HepG2 (cell line): Measurements from ENCODE around the gene CALD1. TPM values are rescaled to one million over a fixed set of nuclear protein-coding genes. Genes with fewer than 3 reads are reported as not detected.

Experiments
- ARHGAP35 ChIP-seq: sonication (generic); formaldehyde crosslinking; IDR thresholded peaks from 2 replicates; pipeline ENCODE4 v1.9.0; 2022; ENCODE audit warnings: mild to moderate bottlenecking, inconsistent platforms, moderate library complexity, missing genetic modification reagents, borderline replicate concordance
- ARID2 ChIP-seq: sonication (generic); formaldehyde crosslinking; IDR thresholded peaks from 2 replicates; pipeline ENCODE4 v1.8.1; 2022; ENCODE audit warnings: mild to moderate bottlenecking, missing genetic modification reagents, borderline replicate concordance
- HMG20B ChIP-seq: conservative IDR thresholded peaks from 2 replicates; pipeline ENCODE4 v1.6.1; 2016; ENCODE audit warnings: missing genetic modification reagents, missing compliant biosample characterization
- JDP2 ChIP-seq: sonication (generic); formaldehyde crosslinking; IDR thresholded peaks from 2 replicates; pipeline ENCODE4 v1.8.1; 2022; ENCODE audit warnings: missing genetic modification reagents, borderline replicate concordance
- MLXIP ChIP-seq: sonication (generic); formaldehyde crosslinking; IDR thresholded peaks from 2 replicates; pipeline ENCODE4 v1.9.0; 2021; ENCODE audit warnings: missing genetic modification reagents, borderline replicate concordance
- MTERF4 ChIP-seq: sonication (generic); formaldehyde crosslinking; IDR thresholded peaks from 2 replicates; pipeline ENCODE4 v1.8.0; 2023; ENCODE audit warnings: mild to moderate bottlenecking, missing genetic modification reagents
- PPARG ChIP-seq: conservative IDR thresholded peaks from 2 replicates; pipeline ENCODE4 v1.6.1; 2016; ENCODE audit warnings: missing biosample characterization, missing genetic modification reagents
- RARA ChIP-seq: IDR thresholded peaks from 2 replicates; pipeline ENCODE4 v1.6.1; 2016; ENCODE audit warnings: missing genetic modification reagents, missing compliant biosample characterization
- SETDB1 ChIP-seq: sonication (generic); formaldehyde crosslinking; IDR thresholded peaks from 2 replicates; pipeline ENCODE4 v1.5.1; 2020; ENCODE audit warnings: missing genetic modification reagents, mild to moderate bottlenecking, borderline replicate concordance
- SP5 ChIP-seq: IDR thresholded peaks from 2 replicates; pipeline ENCODE4 v1.6.1; 2016; ENCODE audit warnings: low read depth, borderline replicate concordance
- SRSF1 ChIP-seq: fragments of 200-400 bp; formaldehyde crosslinking; optimal IDR thresholded peaks from 2 replicates; pipeline ENCODE3; 2017; ENCODE audit warnings: mild to moderate bottlenecking, low read depth, low read length, moderate library complexity
- TCF12 ChIP-seq, 2 experiments: fragments of 450-650 bp in 1 of 2; sonication (generic) in 1 of 2; formaldehyde crosslinking in 1 of 2; IDR thresholded peaks; 2 replicates each; pipeline versions ENCODE4 v1.6.1 to v1.8.0; 2017 to 2022; ENCODE audit warnings: antibody characterized with exemption in 1 of 2, mild to moderate bottlenecking in 1 of 2, missing genetic modification reagents in 1 of 2, moderate library complexity in 1 of 2
- TFE3 ChIP-seq: IDR thresholded peaks from 2 replicates; pipeline ENCODE4 v1.6.1; 2016
- TSC22D2 ChIP-seq: sonication (generic); formaldehyde crosslinking; IDR thresholded peaks from 2 replicates; pipeline ENCODE4 v1.5.1; 2020; ENCODE audit warnings: missing genetic modification reagents, mild to moderate bottlenecking, borderline replicate concordance
- ZBTB4 ChIP-seq: sonication (generic); formaldehyde crosslinking; IDR thresholded peaks from 2 replicates; pipeline ENCODE4 v1.4.0; 2020; ENCODE audit warnings: missing genetic modification reagents, mild to moderate bottlenecking, borderline replicate concordance
- ZEB1 ChIP-seq: IDR thresholded peaks from 2 replicates; pipeline ENCODE4 v1.6.1; 2012; ENCODE audit warnings: mild to moderate bottlenecking, low read depth, inconsistent platforms; ENCODE audit not compliant: insufficient replicate concordance
- ZNF234 ChIP-seq: sonication (generic); formaldehyde crosslinking; conservative IDR thresholded peaks from 2 replicates; pipeline ENCODE4 v1.5.1; 2020; ENCODE audit warnings: mild to moderate bottlenecking, missing genetic modification reagents
- ZNF335 ChIP-seq: sonication (generic); formaldehyde crosslinking; IDR thresholded peaks from 2 replicates; pipeline ENCODE4 v1.4.0; 2020; ENCODE audit warnings: missing genetic modification reagents
- ZNF850 ChIP-seq: sonication (generic); formaldehyde crosslinking; conservative IDR thresholded peaks from 2 replicates; pipeline ENCODE4 v1.9.0; 2021; ENCODE audit warnings: mild to moderate bottlenecking, missing genetic modification reagents
- polyA plus RNA-seq, 8 experiments: library from polyadenylated mRNA; depleted of rRNA in 3 of 8; stranded (reverse) in 7 of 8; unstranded in 1 of 8; fragments of >200 nt; fragmentation: Illumina TruSeq in 4 of 8; extraction: Trizol in 4 of 8; gene quantifications; 2 replicates each; pipeline versions ENCODE4 v1.2.1 to v1.2.3, GENCODE V29; 2011 to 2016; ENCODE audit warnings: low read depth in 4 of 8, missing spikeins in 1 of 8, mixed read lengths in 1 of 8; ENCODE audit not compliant: insufficient read depth in 1 of 8
- total RNA-seq, 5 experiments: library from RNA; depleted of rRNA; stranded (reverse); fragments of >200 nt; fragmentation: Illumina TruSeq; extraction: Trizol; gene quantifications; 2 replicates each; pipeline ENCODE4 v1.2.3, GENCODE V29; 2016; ENCODE audit warnings: low read depth in 1 of 5

CALD1 gene
- total and polyA plus RNA-seq, 2 of the 13 experiments (the other 11 are each of a cell fraction or from before 2014, with no cell fraction given) = 53.0 to 112 TPM

- TF ChIP-seq HMG20B (CRISPR knock-in tag) = peak; percentile 91
- TF ChIP-seq ZNF850 (CRISPR knock-in tag) = no peak
- TF ChIP-seq ZBTB4 = no peak
- TF ChIP-seq TCF12 (IDR thresholded peaks at IDR 0.05) = no peak
- TF ChIP-seq TCF12 (CRISPR knock-in tag; IDR thresholded peaks at IDR 0.05) = 0 out of 2 replicates have a peak, but pooled peaks have one; percentile 75
- no peak for TF ChIP-seq ARHGAP35
- no peak for TF ChIP-seq MTERF4 (CRISPR knock-in tag)
- TF ChIP-seq ZEB1 = peak; percentile 37
- TF ChIP-seq JDP2 = no peak
- TF ChIP-seq SP5 = peak; percentile 36; the same call in 1 of the 2 replicates
- no peak for TF ChIP-seq ARID2
- TF ChIP-seq SETDB1 = no peak
- TF ChIP-seq TFE3 = peak; percentile 53; the same call in 1 of the 2 replicates
- TF ChIP-seq TSC22D2 = no peak
- TF ChIP-seq RARA (CRISPR knock-in tag) = peak; percentile 52; the same call in 1 of the 2 replicates
- no peak for TF ChIP-seq MLXIP
- TF ChIP-seq PPARG = peak; percentile 76
- no peak for TF ChIP-seq SRSF1
- no peak for TF ChIP-seq ZNF335 (CRISPR knock-in tag)
- TF ChIP-seq ZNF234 (CRISPR knock-in tag) = no peak
Observed at GRCh38 chr7:134891696-134892678, 112.6 kb downstream of the CALD1 start (continued).
